ENCODE data around the gene CEP89. TPM values are rescaled to one million over a fixed set of nuclear protein-coding genes. Genes with fewer than 3 reads are reported as not detected.
A peak's percentile ranks its signal among the peaks of the same experiment; 100 is the strongest.
"Not testable (repeated sequence)": the region's sequence is repeated elsewhere in the genome, so short reads cannot be mapped to it uniquely, and the experiment has no call there.

Gene CEP89
- total RNA-seq, 1 donor from 2014 or later = 34.3 TPM

GRCh38 chr19:32886241-32886640, 85.5 kb downstream of the CEP89 start:
- peaks cover 2% of the 10 kb centered on the region for H3K36me3 Mint-ChIP-seq (ENCODE audit: low read depth, unreplicated experiment)
- DNase-seq (ENCODE audit: low spot score) = no peak
- no peaks in the 10 kb centered on the region for H3K27me3 Mint-ChIP-seq (ENCODE audit: unreplicated experiment)
- no peak overlapping the region for H3K4me3 Mint-ChIP-seq (ENCODE audit: unreplicated experiment)
- H3K27ac Mint-ChIP-seq (ENCODE audit: unreplicated experiment) = no peak overlapping the region
- no peaks in the 10 kb centered on the region for H3K4me1 Mint-ChIP-seq (ENCODE audit: unreplicated experiment)
- H3K9me3 Mint-ChIP-seq (ENCODE audit: unreplicated experiment) = no peaks in the 10 kb centered on the region
- TF ChIP-seq CTCF (IDR thresholded peaks at IDR 0.05; ENCODE audit: unreplicated experiment) = no peak

DNA sequence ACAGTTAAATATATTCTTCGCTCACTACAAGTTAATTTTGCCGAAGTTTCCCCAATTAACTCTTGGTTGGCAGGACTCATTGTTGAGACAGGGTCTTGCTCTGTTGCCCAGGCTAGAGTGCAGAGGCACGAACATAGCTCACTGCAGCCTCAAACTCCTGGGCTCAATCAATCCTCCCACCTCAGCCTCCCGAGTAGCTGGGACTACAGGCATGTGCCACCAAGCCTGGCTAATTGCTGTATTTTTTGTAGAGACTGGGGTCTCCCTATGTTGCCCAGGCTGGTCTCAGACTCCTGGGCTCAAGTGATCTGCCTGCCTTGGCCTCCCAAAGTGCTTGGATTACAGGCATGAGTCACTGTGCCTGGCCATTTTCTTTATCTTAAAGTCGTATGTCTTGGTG, 86.5 kb downstream of the CEP89 start:
- not testable (repeated sequence) for H3K4me1 Mint-ChIP-seq (ENCODE audit: unreplicated experiment); H3K4me3 Mint-ChIP-seq (ENCODE audit: unreplicated experiment); DNase-seq (ENCODE audit: low spot score); H3K36me3 Mint-ChIP-seq (ENCODE audit: low read depth, unreplicated experiment); H3K27ac Mint-ChIP-seq (ENCODE audit: unreplicated experiment); H3K9me3 Mint-ChIP-seq (ENCODE audit: unreplicated experiment); H3K27me3 Mint-ChIP-seq (ENCODE audit: unreplicated experiment)

GRCh38 chr19:32881766-32882165, 90.0 kb downstream of the CEP89 start:
- Mint-ChIP-seq H3K27me3 (ENCODE audit: unreplicated experiment) (peaks cover 1% of the 10 kb centered on the region), H3K36me3 (ENCODE audit: low read depth, unreplicated experiment) (peaks cover 3% of the 10 kb centered on the region), H3K4me1 (ENCODE audit: unreplicated experiment) (no peaks in the 10 kb centered on the region), H3K4me3 (ENCODE audit: unreplicated experiment) (no peak overlapping the region), H3K9me3 (ENCODE audit: unreplicated experiment) (no peaks in the 10 kb centered on the region), H3K27ac (ENCODE audit: unreplicated experiment) (no peak overlapping the region)
- DNase-seq (ENCODE audit: low spot score) = no peak
- no peak for TF ChIP-seq CTCF (IDR thresholded peaks at IDR 0.05; ENCODE audit: unreplicated experiment)

GRCh38 chr19:32880622-32881021, 91.1 kb downstream of the CEP89 start:
- Mint-ChIP-seq H3K27me3 (ENCODE audit: unreplicated experiment) (peaks cover 1% of the 10 kb centered on the region), H3K27ac (ENCODE audit: unreplicated experiment) (peak overlapping the region; percentile 1), H3K9me3 (ENCODE audit: unreplicated experiment) (no peaks in the 10 kb centered on the region), H3K36me3 (ENCODE audit: low read depth, unreplicated experiment) (peaks cover 3% of the 10 kb centered on the region), H3K4me3 (ENCODE audit: unreplicated experiment) (no peak overlapping the region), H3K4me1 (ENCODE audit: unreplicated experiment) (no peaks in the 10 kb centered on the region)
- DNase-seq (ENCODE audit: low spot score) = no peak
- TF ChIP-seq CTCF (IDR thresholded peaks at IDR 0.05; ENCODE audit: unreplicated experiment) = no peak

DNA sequence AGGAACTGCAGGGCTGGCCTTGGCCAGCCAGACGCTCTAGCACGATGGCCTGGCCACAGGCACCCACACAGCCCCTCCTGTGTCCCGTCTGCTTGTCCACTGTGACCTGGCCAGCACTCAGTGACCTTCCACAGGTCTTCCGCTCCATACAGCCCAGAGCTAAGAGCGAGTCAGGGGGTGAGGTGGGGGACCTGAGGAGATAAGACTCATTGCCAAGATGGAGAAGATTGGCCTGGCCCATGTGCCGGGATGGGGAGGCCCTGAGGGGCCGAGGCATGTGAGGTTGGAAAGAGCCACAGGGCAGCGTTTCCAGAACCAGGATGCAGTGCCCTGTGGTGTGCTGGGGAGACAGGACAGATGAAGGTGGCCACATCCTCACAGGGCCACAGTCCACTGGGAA, 92.0 kb downstream of the CEP89 start:
- no peak overlapping the region for H3K4me3 Mint-ChIP-seq (ENCODE audit: unreplicated experiment)
- no peak overlapping the region for H3K27ac Mint-ChIP-seq (ENCODE audit: unreplicated experiment)
- H3K9me3 Mint-ChIP-seq (ENCODE audit: unreplicated experiment) = no peaks in the 10 kb centered on the region
- DNase-seq (ENCODE audit: low spot score) = no peak
- H3K4me1 Mint-ChIP-seq (ENCODE audit: unreplicated experiment) = no peaks in the 10 kb centered on the region
- peaks cover 3% of the 10 kb centered on the region for H3K36me3 Mint-ChIP-seq (ENCODE audit: low read depth, unreplicated experiment)
- no peak for TF ChIP-seq CTCF (IDR thresholded peaks at IDR 0.05; ENCODE audit: unreplicated experiment)
- peaks cover 1% of the 10 kb centered on the region for H3K27me3 Mint-ChIP-seq (ENCODE audit: unreplicated experiment)

DNA sequence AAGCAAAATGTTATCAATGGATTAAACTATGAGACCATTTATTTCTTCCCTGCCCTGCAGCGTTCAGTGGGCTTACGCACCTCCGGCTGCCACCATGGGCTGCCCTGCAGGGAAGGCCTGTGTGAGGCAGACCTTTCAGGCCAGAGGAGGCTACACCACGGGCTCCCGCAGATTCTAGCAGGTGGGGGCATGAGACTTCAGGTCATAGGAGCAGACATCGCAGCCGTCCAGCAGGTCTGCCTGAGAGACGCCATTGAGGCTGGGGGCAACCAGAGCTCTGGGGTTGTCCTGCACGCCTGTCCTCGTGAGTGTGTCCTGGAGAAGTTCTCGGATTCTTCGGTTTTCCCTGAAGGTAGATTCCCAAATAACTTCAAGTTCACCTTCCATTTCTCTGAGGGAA, 92.8 kb downstream of the CEP89 start:
- Mint-ChIP-seq H3K36me3 (ENCODE audit: low read depth, unreplicated experiment) (peaks cover 3% of the 10 kb centered on the region), H3K27ac (ENCODE audit: unreplicated experiment) (no peak overlapping the region), H3K9me3 (ENCODE audit: unreplicated experiment) (no peaks in the 10 kb centered on the region), H3K4me1 (ENCODE audit: unreplicated experiment) (no peaks in the 10 kb centered on the region), H3K27me3 (ENCODE audit: unreplicated experiment) (peaks cover 1% of the 10 kb centered on the region), H3K4me3 (ENCODE audit: unreplicated experiment) (no peak overlapping the region)
- DNase-seq (ENCODE audit: low spot score) = no peak
- TF ChIP-seq CTCF (IDR thresholded peaks at IDR 0.05; ENCODE audit: unreplicated experiment) = no peak
